ENCODE results near the gene ZFP36.

ZFP36 gene

GRCh38 chr19:39365531-39365930, 41.1 kb upstream of the ZFP36 start:
- H3K36me3 ChIP-seq = peaks cover 85% of the 10 kb centered on the region

GRCh38 chr19:39369200-39369599, 37.4 kb upstream of the ZFP36 start:
- H3K4me3 ChIP-seq (ENCODE audit: low read depth in 1 of 2, low read length in 1 of 2) = no peak overlapping the region
- TF ChIP-seq CTCF (IDR thresholded peaks at IDR 0.05) = no peak
- no peaks in the 10 kb centered on the region for H3K4me1 ChIP-seq (ENCODE audit: control insufficient read depth in 1 of 2, insufficient read depth in 1 of 2, low read depth in 1 of 2, low read length in 1 of 2)
- H3K27me3 ChIP-seq = no peaks in the 10 kb centered on the region
- H3K27ac ChIP-seq = no peak overlapping the region
- H3K36me3 ChIP-seq = peaks cover 85% of the 10 kb centered on the region
- no peaks in the 10 kb centered on the region for H3K9me3 ChIP-seq

More at GRCh38 chr19:39365531-39365930, 41.1 kb upstream of the ZFP36 start:
- TF ChIP-seq CTCF (IDR thresholded peaks at IDR 0.05) = no peak
- no peaks in the 10 kb centered on the region for H3K9me3 ChIP-seq
- no peaks in the 10 kb centered on the region for H3K4me1 ChIP-seq (ENCODE audit: control insufficient read depth in 1 of 2, insufficient read depth in 1 of 2, low read depth in 1 of 2, low read length in 1 of 2)
- no peak overlapping the region for H3K27ac ChIP-seq
- H3K27me3 ChIP-seq = no peaks in the 10 kb centered on the region
- H3K4me3 ChIP-seq (ENCODE audit: low read depth in 1 of 2, low read length in 1 of 2) = no peak overlapping the region

GRCh38 chr19:39370735-39371134, 35.9 kb upstream of the ZFP36 start:
- no peak overlapping the region for H3K27ac ChIP-seq
- H3K27me3 ChIP-seq = no peaks in the 10 kb centered on the region
- H3K36me3 ChIP-seq = peaks cover 91% of the 10 kb centered on the region
- H3K4me3 ChIP-seq (ENCODE audit: low read depth in 1 of 2, low read length in 1 of 2) = no peak overlapping the region
- TF ChIP-seq CTCF (IDR thresholded peaks at IDR 0.05) = no peak
- no peaks in the 10 kb centered on the region for H3K4me1 ChIP-seq (ENCODE audit: control insufficient read depth in 1 of 2, insufficient read depth in 1 of 2, low read depth in 1 of 2, low read length in 1 of 2)
- no peaks in the 10 kb centered on the region for H3K9me3 ChIP-seq

- Histone ChIP-seq H3K27me3 (no peaks in the 10 kb centered on the region), H3K9me3 (no peaks in the 10 kb centered on the region), H3K36me3 (peaks cover 97% of the 10 kb centered on the region), H3K27ac (no peak overlapping the region), H3K4me1 (ENCODE audit: control insufficient read depth in 1 of 2, insufficient read depth in 1 of 2, low read depth in 1 of 2, low read length in 1 of 2) (no peaks in the 10 kb centered on the region), H3K4me3 (ENCODE audit: low read depth in 1 of 2, low read length in 1 of 2) (no peak overlapping the region)
- no peak for TF ChIP-seq CTCF (IDR thresholded peaks at IDR 0.05)
Observed at GRCh38 chr19:39372047-39372802, 34.4 kb upstream of the ZFP36 start.

GRCh38 chr19:39372941-39373340, 33.7 kb upstream of the ZFP36 start:
- no peak overlapping the region for H3K4me3 ChIP-seq (ENCODE audit: low read depth in 1 of 2, low read length in 1 of 2)

More at GRCh38 chr19:39372941-39373340, 33.7 kb upstream of the ZFP36 start:
- Histone ChIP-seq H3K4me1 (ENCODE audit: control insufficient read depth in 1 of 2, insufficient read depth in 1 of 2, low read depth in 1 of 2, low read length in 1 of 2) (no peaks in the 10 kb centered on the region), H3K9me3 (no peaks in the 10 kb centered on the region), H3K36me3 (peaks cover 100% of the 10 kb centered on the region), H3K27me3 (no peaks in the 10 kb centered on the region), H3K27ac (no peak overlapping the region)
- TF ChIP-seq CTCF (IDR thresholded peaks at IDR 0.05) = no peak

Data from neutrophil (primary cell).